Activated CD4-positive, alpha-beta T cell treated with anti-CD3 and anti-CD28 coated beads, Interleukin-2, amount 10 ng/mL, durations not matched to agents 24 days and 14 days (primary cell): ENCODE data around the gene CD48. TPM values are rescaled to one million over a fixed set of nuclear protein-coding genes. Genes with fewer than 3 reads are reported as not detected.
"Not testable (repeated sequence)": the region's sequence is repeated elsewhere in the genome, so short reads cannot be mapped to it uniquely, and the experiment has no call there.

Experiments
- DNase-seq: peaks from one replicate; pipeline ENCODE4 v3.0.0; 2022
- H3K27ac Mint-ChIP-seq: one replicate; pipeline ENCODE4 v1.8.0; 2022; ENCODE audit warnings: mild to moderate bottlenecking, mixed read lengths
- H3K27me3 Mint-ChIP-seq: one replicate; pipeline ENCODE4 v1.8.0; 2022; ENCODE audit warnings: mixed read lengths
- H3K36me3 Mint-ChIP-seq: one replicate; pipeline ENCODE4 v1.8.0; 2022; ENCODE audit warnings: low read depth, mild to moderate bottlenecking, mixed read lengths
- H3K4me1 Mint-ChIP-seq: one replicate; pipeline ENCODE4 v1.8.0; 2021; ENCODE audit warnings: mixed read lengths
- H3K4me3 Mint-ChIP-seq: one replicate; pipeline ENCODE4 v1.8.0; 2022; ENCODE audit warnings: mild to moderate bottlenecking, moderate library complexity, mixed read lengths
- H3K9me3 Mint-ChIP-seq: one replicate; pipeline ENCODE4 v1.8.0; 2021; ENCODE audit warnings: mixed read lengths
- intact Hi-C: fragments of 100-400 bp; cut with micrococcal nuclease; formaldehyde crosslinking; loops from one replicate; pipeline ENCODE4 v1.15.1; 2023
- total RNA-seq: library from RNA; stranded (reverse); gene quantifications from 2 replicates; pipeline ENCODE4 v1.2.3, GENCODE V29; 2022

Gene CD48
- total RNA-seq, 1 donor from 2014 or later, result 208 TPM

GRCh38 chr1:160658162-160658813, 53.3 kb downstream of the CD48 start:
- H3K36me3 Mint-ChIP-seq, result peaks cover 21% of the 10 kb centered on the region
- DNase-seq, result no peak
- H3K27ac Mint-ChIP-seq, result peak overlapping the region; percentile 81
- no peaks in the 10 kb centered on the region for H3K27me3 Mint-ChIP-seq
- H3K9me3 Mint-ChIP-seq, result peaks cover 21% of the 10 kb centered on the region
- peaks cover 68% of the 10 kb centered on the region for H3K4me1 Mint-ChIP-seq
- H3K4me3 Mint-ChIP-seq, result peak overlapping the region; percentile 59
- intact Hi-C loops, result no loop called here

DNA sequence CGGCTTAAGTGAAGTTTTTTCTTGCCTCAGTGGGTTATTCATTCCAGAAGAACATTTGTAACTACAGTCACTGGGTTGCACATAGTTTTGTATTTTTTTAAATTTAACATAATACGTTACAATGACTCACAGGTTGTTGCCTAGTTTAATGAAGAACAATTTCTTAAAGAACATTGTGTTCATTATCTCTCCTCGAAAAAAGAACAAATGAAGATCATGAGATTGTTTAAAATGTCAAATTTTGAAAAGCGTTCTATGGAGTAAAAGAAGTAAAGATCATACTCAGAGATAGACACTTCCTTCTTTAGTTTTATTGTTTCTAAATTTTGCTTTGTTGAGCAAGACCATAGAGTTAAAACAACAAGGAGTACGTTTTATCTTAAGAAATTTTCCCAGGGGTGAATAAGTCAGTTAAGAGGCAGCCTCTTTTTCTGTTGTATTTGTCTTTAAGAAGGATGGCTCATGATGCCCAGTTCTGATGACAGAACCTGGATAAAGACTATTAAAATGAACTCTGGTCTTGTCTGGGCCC, 54.3 kb downstream of the CD48 start:
- peak overlapping the region; percentile 46 for H3K4me3 Mint-ChIP-seq
- intact Hi-C loops, result no loop called here
- H3K9me3 Mint-ChIP-seq, result peaks cover 21% of the 10 kb centered on the region
- no peaks in the 10 kb centered on the region for H3K27me3 Mint-ChIP-seq
- no peak for DNase-seq
- H3K27ac Mint-ChIP-seq, result peak overlapping the region; percentile 76
- H3K4me1 Mint-ChIP-seq, result peaks cover 68% of the 10 kb centered on the region
- H3K36me3 Mint-ChIP-seq, result peaks cover 21% of the 10 kb centered on the region

DNA sequence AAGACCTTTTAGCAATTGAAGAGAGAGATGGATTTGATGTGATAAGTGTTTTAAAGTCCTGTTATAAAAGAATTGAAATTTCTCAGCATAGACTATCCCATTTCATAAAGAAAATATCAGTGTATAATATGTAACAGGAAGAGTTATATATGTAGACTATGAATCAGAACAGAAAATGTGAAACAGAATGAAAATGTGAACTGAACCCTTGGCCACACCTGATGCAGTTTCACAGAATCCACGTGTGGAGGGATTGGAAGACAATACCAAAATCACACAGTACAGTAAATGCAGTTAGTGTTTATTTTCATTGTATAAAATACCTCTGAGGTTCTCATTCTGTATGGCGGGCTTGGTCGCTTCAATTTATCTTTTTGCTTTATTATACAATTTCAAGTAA, 54.9 kb downstream of the CD48 start:
- DNase-seq, result no peak
- peak overlapping the region; percentile 11 for H3K4me3 Mint-ChIP-seq
- peaks cover 68% of the 10 kb centered on the region for H3K4me1 Mint-ChIP-seq
- H3K36me3 Mint-ChIP-seq, result peaks cover 20% of the 10 kb centered on the region
- H3K27me3 Mint-ChIP-seq, result no peaks in the 10 kb centered on the region
- intact Hi-C loops, result loop anchor here (1.0 kb wide), 1 partner anchor 9 kb away; the partner anchor contains the start of gene SLAMF1
- peaks cover 20% of the 10 kb centered on the region for H3K9me3 Mint-ChIP-seq
- H3K27ac Mint-ChIP-seq, result peak overlapping the region; percentile 76

DNA sequence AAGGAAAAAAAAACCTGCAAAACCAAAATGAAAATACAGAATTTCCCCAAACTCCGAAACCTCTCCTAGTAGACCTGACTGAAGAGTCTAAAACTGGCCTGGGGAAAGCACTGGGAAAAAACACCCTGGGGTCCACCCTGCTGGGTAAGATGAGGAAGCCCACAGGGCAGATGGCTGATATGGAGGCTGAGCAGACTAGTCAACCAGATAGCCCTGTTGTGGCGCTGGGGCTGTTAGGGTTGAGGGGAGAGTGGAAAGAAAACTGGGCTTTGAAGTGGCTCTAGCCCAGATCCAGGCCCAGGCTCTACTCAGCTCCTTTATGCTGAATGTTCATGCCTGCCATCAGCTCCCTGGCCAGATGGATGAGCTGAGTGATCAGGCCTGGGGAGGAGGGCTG, 58.0 kb downstream of the CD48 start:
- peaks cover 15% of the 10 kb centered on the region for H3K36me3 Mint-ChIP-seq
- no peak overlapping the region for H3K4me3 Mint-ChIP-seq
- H3K4me1 Mint-ChIP-seq, result peaks cover 72% of the 10 kb centered on the region
- peaks cover 5% of the 10 kb centered on the region for H3K9me3 Mint-ChIP-seq
- DNase-seq, result no peak
- no peaks in the 10 kb centered on the region for H3K27me3 Mint-ChIP-seq
- intact Hi-C loops, result no loop called here
- peak overlapping the region; percentile 30 for H3K27ac Mint-ChIP-seq

DNA sequence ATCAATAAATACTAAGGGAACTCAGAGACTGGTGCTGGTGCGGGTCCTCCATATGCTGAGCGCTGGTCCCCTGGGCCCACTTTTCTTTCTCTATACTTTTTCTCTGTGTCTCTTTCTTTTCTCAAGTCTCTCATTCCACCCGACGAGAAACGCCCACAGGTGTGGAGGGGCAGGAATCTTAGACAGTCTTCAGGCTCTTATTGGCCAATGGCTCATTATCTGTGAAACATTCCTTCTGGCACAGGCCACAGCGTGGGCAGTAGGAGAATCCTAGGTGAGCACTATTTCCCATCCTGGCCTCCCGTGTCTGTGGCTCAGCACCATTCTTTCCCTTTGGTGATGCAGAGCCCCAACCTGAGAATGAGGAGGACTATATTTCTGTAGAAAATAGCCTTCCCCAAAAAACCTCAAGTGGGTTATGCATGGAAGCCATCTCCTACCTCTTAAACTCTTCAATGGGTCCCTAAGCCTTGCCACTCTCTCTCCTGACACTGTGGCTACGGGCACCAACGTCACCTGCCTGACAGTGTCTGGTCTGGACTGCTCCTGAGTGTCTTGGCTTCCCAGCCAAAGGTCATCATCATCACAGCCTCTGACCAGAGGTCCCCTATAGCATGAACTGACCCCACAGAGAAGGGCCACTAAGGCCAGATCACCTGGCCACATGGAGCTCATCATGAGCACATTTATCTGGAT, 58.5 kb downstream of the CD48 start:
- H3K4me3 Mint-ChIP-seq, result no peak overlapping the region

DNA sequence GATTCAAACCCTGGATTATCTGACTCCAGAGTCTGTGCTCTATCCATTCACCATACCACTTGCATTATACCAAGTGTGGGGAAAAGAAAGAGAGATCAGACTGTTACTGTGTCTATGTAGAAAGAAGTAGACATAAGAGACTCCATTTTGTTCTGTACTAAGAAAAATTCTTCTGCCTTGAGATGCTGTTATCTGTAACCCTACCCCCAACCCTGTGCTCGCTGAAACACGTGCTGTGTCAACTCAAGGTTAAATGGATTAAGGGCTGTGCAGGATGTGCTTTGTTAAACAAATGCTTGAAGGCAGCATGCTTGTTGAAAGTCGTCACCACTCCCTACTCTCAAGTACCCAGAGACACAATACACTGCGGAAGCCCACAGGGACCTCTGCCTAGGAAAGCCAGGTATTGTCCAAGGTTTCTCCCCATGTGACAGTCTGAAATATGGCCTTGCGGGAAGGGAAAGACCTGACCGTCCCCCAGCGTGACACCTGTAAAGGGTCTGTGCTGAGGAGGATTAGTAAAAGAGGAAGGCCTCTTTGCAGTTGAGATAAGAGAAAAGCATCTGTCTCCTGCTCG, 59.5 kb downstream of the CD48 start:
- peaks cover 68% of the 10 kb centered on the region for H3K4me1 Mint-ChIP-seq
- H3K9me3 Mint-ChIP-seq, DNase-seq, H3K27me3 Mint-ChIP-seq, intact Hi-C loops: not testable (repeated sequence)
- H3K4me3 Mint-ChIP-seq, result peak overlapping the region; percentile 13
- peaks cover 16% of the 10 kb centered on the region for H3K36me3 Mint-ChIP-seq
- peak overlapping the region; percentile 39 for H3K27ac Mint-ChIP-seq

More for the DNA sequence above, 58.5 kb downstream of the CD48 start:
- Mint-ChIP-seq H3K9me3 (peaks cover 5% of the 10 kb centered on the region), H3K4me1 (peaks cover 72% of the 10 kb centered on the region), H3K27ac (peak overlapping the region; percentile 39), H3K36me3 (peaks cover 14% of the 10 kb centered on the region), H3K27me3 (no peaks in the 10 kb centered on the region)
- no peak for DNase-seq
- intact Hi-C loops, result no loop called here

- peaks cover 5% of the 10 kb centered on the region for H3K9me3 Mint-ChIP-seq
- H3K4me1 Mint-ChIP-seq, result peaks cover 62% of the 10 kb centered on the region
- H3K27me3 Mint-ChIP-seq, result no peaks in the 10 kb centered on the region
- intact Hi-C loops, result no loop called here
- peaks cover 16% of the 10 kb centered on the region for H3K36me3 Mint-ChIP-seq
- no peak for DNase-seq
- H3K27ac Mint-ChIP-seq, result peak overlapping the region; percentile 22
- no peak overlapping the region for H3K4me3 Mint-ChIP-seq
Observed at GRCh38 chr1:160651433-160652064, 60.1 kb downstream of the CD48 start.

GRCh38 chr1:160647329-160647720, 64.3 kb downstream of the CD48 start:
- H3K9me3 Mint-ChIP-seq, result peaks cover 5% of the 10 kb centered on the region
- peaks cover 49% of the 10 kb centered on the region for H3K4me1 Mint-ChIP-seq
- no peaks in the 10 kb centered on the region for H3K27me3 Mint-ChIP-seq
- H3K4me3 Mint-ChIP-seq, result peak overlapping the region; percentile 98
- peak overlapping the region; percentile 98 for H3K27ac Mint-ChIP-seq
- intact Hi-C loops, result loop anchor here (1.0 to 10.0 kb wide), 6 partner anchors 9 to 1633 kb away; partner anchors contain the start of gene CD48
- peaks cover 54% of the 10 kb centered on the region for H3K36me3 Mint-ChIP-seq
- DNase-seq, result no peak

DNA sequence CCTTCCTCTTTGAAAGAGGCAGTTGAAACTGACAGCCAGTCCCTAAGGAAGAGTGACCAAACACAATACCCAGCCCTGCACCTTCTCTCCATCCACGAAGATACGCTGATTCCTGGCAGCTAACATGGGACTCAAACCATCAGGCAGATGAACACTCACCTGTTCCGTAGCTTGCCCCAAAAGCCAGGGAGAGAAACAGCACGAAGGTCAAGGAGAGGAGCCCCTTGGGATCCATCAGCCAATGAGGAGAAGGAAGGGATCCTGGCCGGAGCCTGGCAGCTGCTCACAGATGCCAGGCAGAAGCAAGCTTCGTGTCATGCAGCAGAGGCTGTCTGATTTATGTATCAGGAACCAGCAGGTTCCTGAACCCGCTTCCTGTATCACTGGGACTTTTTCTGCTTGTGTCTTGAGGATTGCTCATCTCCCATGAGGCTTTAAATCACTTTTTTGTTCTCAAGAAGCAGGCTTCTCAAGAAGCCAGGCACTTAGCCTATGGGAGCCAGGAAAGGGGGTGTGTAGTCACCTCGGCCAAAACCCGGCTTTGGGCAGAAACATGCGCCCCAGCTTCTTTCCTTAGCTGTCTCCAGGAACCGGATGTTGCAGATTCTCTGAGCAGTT, 64.8 kb downstream of the CD48 start, which contains the start of gene SLAMF1:
TSS of gene SLAMF1 (minus strand) at position 334 of the 618 bp plus-strand sequence. CDS start at position 235, 99 bp downstream.
- H3K9me3 Mint-ChIP-seq, result peaks cover 5% of the 10 kb centered on the region
- H3K27me3 Mint-ChIP-seq, result no peaks in the 10 kb centered on the region
- H3K4me3 Mint-ChIP-seq, result peak within 1 kb of the TSS; percentile 98
- intact Hi-C loops, result loop anchor here (1.0 to 10.0 kb wide), 6 partner anchors 9 to 1632 kb away; partner anchors contain the start of gene CD48
- peaks cover 56% of the 10 kb centered on the region for H3K36me3 Mint-ChIP-seq
- H3K4me1 Mint-ChIP-seq, result peaks cover 49% of the 10 kb centered on the region
- H3K27ac Mint-ChIP-seq, result peak within 1 kb of the TSS; percentile 98
- DNase-seq, result peak; percentile 81

DNA sequence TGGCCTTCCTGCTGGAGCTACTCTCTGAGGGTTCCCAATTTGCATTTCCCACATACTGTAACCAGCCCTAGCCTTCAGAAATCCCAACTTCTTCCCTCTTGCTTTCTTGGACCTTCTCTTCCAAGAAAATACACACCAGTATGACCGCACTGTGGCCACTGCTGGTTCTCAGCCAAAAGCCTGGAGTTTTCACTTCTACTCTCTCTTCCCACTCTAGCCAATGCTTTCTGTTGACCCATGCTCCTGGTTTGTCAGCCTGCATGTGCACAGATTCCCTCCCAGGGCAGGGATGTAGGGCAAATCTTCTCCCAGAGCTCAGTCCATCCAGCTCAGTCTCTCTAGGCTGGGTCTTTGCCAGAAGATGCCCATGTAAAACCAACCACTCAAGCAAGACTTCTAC, 65.4 kb downstream of the CD48 start:
- peaks cover 59% of the 10 kb centered on the region for H3K36me3 Mint-ChIP-seq
- H3K27me3 Mint-ChIP-seq, result no peaks in the 10 kb centered on the region
- peak overlapping the region; percentile 98 for H3K27ac Mint-ChIP-seq
- H3K9me3 Mint-ChIP-seq, result peaks cover 5% of the 10 kb centered on the region
- H3K4me3 Mint-ChIP-seq, result peak overlapping the region; percentile 98
- intact Hi-C loops, result loop anchor here (10.0 kb wide), 1 partner anchor 1631 kb away; no protein-coding TSS in a partner anchor
- peaks cover 47% of the 10 kb centered on the region for H3K4me1 Mint-ChIP-seq
- no peak for DNase-seq

- peaks cover 46% of the 10 kb centered on the region for H3K4me1 Mint-ChIP-seq
Observed at GRCh38 chr1:160645386-160646130, 66.1 kb downstream of the CD48 start.

DNA sequence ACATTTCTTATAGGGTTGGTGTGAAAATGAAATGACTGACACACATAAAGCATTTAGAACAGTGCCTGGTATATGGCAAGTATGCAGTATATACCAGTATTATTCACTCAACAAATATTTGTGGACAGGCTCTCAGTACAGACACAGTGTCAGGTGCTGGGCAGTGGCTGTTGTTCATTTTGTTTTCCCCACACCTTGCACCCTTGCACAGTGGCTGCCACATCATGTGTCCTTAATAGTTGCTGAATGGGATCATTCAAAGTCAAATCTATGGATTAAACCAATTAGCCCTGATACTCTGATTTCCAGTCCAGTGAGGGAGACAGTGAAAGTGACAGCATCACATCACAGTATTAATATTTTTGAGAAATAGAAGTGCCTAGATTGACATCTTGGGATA, 67.2 kb downstream of the CD48 start:
- Mint-ChIP-seq H3K36me3 (peaks cover 65% of the 10 kb centered on the region), H3K4me1 (peaks cover 50% of the 10 kb centered on the region), H3K4me3 (peak overlapping the region; percentile 98), H3K27ac (peak overlapping the region; percentile 98), H3K9me3 (no peaks in the 10 kb centered on the region), H3K27me3 (no peaks in the 10 kb centered on the region)
- intact Hi-C loops, result loop anchor here (10.0 kb wide), 1 partner anchor 1630 kb away; no protein-coding TSS in a partner anchor
- no peak for DNase-seq

More at GRCh38 chr1:160645386-160646130, 66.1 kb downstream of the CD48 start:
- no peaks in the 10 kb centered on the region for H3K27me3 Mint-ChIP-seq
- intact Hi-C loops, result loop anchor here (10.0 kb wide), 1 partner anchor 1631 kb away; no protein-coding TSS in a partner anchor
- H3K4me3 Mint-ChIP-seq, result peak overlapping the region; percentile 98
- H3K36me3 Mint-ChIP-seq, result peaks cover 60% of the 10 kb centered on the region
- no peak for DNase-seq
- H3K9me3 Mint-ChIP-seq, result peaks cover 1% of the 10 kb centered on the region
- H3K27ac Mint-ChIP-seq, result peak overlapping the region; percentile 98
